ENCODE measurements around the gene PRF1.
"Not testable (repeated sequence)": the region's sequence is repeated elsewhere in the genome, so short reads cannot be mapped to it uniquely, and the experiment has no call there.

The PRF1 gene

DNA sequence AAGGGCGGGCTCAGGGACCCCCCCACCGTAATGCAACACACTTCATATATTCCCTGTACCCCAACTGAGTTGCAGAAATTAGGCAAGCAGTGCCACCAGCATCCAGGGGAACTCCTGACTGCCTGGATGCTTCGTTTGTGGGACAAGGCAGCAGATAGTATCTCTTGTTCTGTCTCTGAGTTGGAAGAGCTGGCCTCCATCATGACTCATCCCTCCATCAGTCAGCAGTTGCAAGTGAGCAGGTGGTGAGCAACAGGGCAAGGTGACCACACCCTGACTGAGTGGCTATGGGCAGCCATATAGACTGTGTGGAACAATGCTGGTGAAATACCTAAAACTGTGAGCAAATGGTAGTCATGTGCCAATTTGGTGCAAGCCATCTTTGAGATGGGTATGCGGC is 47.0 kb upstream of the PRF1 start:
- H2AFZ ChIP-seq (ENCODE audit: insufficient read depth, low read length, poor library complexity), result no peak overlapping the region
- H3K79me1 ChIP-seq (ENCODE audit: low read length), result no peaks in the 10 kb centered on the region
- H3K4ac ChIP-seq (ENCODE audit: low read depth, low read length), result no peak overlapping the region
- H4K8ac ChIP-seq (ENCODE audit: low read depth, low read length), result no peak overlapping the region
- no peak overlapping the region for H2BK120ac ChIP-seq (ENCODE audit: insufficient read depth, low read length, poor library complexity)
- no peak overlapping the region for H3K23ac ChIP-seq (ENCODE audit: low read length)
- H3K27ac ChIP-seq (ENCODE audit: low read depth, low read length), result no peak overlapping the region
- no peak overlapping the region for H3K4me2 ChIP-seq (ENCODE audit: low read length)
- H3K4me1 ChIP-seq (ENCODE audit: control insufficient read depth in 1 of 2, insufficient read depth in 2 of 2, low read length in 2 of 2), result no peaks in the 10 kb centered on the region
- no peak overlapping the region for H3K9ac ChIP-seq (ENCODE audit: low read length)
- peak overlapping the region; percentile 6 for H3K4me3 ChIP-seq (ENCODE audit: low read depth, low read length)
- H4K12ac ChIP-seq (ENCODE audit: low read depth, low read length), result no peak overlapping the region
- H3K18ac ChIP-seq (ENCODE audit: low read length), result no peak overlapping the region
- peaks cover 0 to 2% of the 10 kb centered on the region in 2 experiments for H3K36me3 ChIP-seq (ENCODE audit: control insufficient read depth in 1 of 2, insufficient read depth in 2 of 2, low read length in 2 of 2)
- peak; percentile 62 to 69 for DNase-seq
- H3K14ac ChIP-seq (ENCODE audit: low read length), result no peak overlapping the region
- H3K27me3 ChIP-seq (ENCODE audit: insufficient read depth, low read length), result no peaks in the 10 kb centered on the region
- H2BK5ac ChIP-seq (ENCODE audit: low read depth, low read length, poor library complexity), result no peak overlapping the region
- H2AK5ac ChIP-seq (ENCODE audit: low read length), result no peak overlapping the region
- peaks cover 42% of the 10 kb centered on the region for H3K9me3 ChIP-seq (ENCODE audit: insufficient read depth, low read depth, low read length)
- no peaks in the 10 kb centered on the region for H3K79me2 ChIP-seq (ENCODE audit: control insufficient read depth, insufficient read depth, low read length, poor library complexity)
- WGBS (ENCODE audit: extremely low coverage, insufficient coverage, insufficient read length), result no CpG with 5 or more reads among the region's 4 CpGs
- H4K91ac ChIP-seq (ENCODE audit: low read depth, low read length), result no peak overlapping the region
- H2BK12ac ChIP-seq (ENCODE audit: low read length), result no peak overlapping the region

DNA sequence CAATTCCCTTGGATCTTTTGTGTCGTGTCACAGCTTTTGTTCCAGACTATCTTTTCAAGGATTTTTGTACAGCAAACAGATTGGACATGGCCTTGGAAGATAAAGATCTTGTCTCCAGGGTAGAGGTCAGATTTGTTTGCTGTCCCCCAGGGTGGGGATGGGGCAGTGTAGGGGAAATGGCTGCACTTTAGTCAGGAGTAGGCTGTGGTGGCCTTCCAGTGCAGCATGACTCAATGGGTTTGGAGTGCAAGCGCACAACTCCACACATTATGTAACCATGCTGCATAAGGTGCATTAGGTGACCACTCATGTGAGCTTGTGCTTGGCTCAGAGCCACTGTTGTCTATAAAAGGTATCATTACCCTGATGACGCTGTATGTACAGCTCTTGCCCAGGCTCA is 45.9 kb upstream of the PRF1 start:
- Histone ChIP-seq H2BK5ac (ENCODE audit: low read depth, low read length, poor library complexity) (no peak overlapping the region), H3K4me1 (ENCODE audit: control insufficient read depth in 1 of 2, insufficient read depth in 2 of 2, low read length in 2 of 2) (no peaks in the 10 kb centered on the region), H3K9ac (ENCODE audit: low read length) (no peak overlapping the region), H3K18ac (ENCODE audit: low read length) (no peak overlapping the region), H3K4me2 (ENCODE audit: low read length) (no peak overlapping the region), H4K12ac (ENCODE audit: low read depth, low read length) (no peak overlapping the region), H2AFZ (ENCODE audit: insufficient read depth, low read length, poor library complexity) (no peak overlapping the region), H3K36me3 (ENCODE audit: control insufficient read depth in 1 of 2, insufficient read depth in 2 of 2, low read length in 2 of 2) (peaks cover 0 to 2% of the 10 kb centered on the region in 2 experiments), H3K79me2 (ENCODE audit: control insufficient read depth, insufficient read depth, low read length, poor library complexity) (no peaks in the 10 kb centered on the region), H2AK5ac (ENCODE audit: low read length) (no peak overlapping the region), H3K14ac (ENCODE audit: low read length) (no peak overlapping the region), H3K23ac (ENCODE audit: low read length) (no peak overlapping the region), H3K27me3 (ENCODE audit: insufficient read depth, low read length) (no peaks in the 10 kb centered on the region), H3K4ac (ENCODE audit: low read depth, low read length) (no peak overlapping the region), H4K91ac (ENCODE audit: low read depth, low read length) (no peak overlapping the region), H2BK120ac (ENCODE audit: insufficient read depth, low read length, poor library complexity) (no peak overlapping the region), H4K8ac (ENCODE audit: low read depth, low read length) (no peak overlapping the region), H2BK12ac (ENCODE audit: low read length) (no peak overlapping the region), H3K27ac (ENCODE audit: low read depth, low read length) (no peak overlapping the region), H3K79me1 (ENCODE audit: low read length) (no peaks in the 10 kb centered on the region), H3K4me3 (ENCODE audit: low read depth, low read length) (no peak overlapping the region), H3K9me3 (ENCODE audit: insufficient read depth, low read depth, low read length) (peaks cover 40% of the 10 kb centered on the region)
- WGBS (ENCODE audit: extremely low coverage, insufficient coverage, insufficient read length), result no CpG with 5 or more reads among the region's 3 CpGs
- peak in 1 of 2 donors; percentile 24 for DNase-seq

DNA sequence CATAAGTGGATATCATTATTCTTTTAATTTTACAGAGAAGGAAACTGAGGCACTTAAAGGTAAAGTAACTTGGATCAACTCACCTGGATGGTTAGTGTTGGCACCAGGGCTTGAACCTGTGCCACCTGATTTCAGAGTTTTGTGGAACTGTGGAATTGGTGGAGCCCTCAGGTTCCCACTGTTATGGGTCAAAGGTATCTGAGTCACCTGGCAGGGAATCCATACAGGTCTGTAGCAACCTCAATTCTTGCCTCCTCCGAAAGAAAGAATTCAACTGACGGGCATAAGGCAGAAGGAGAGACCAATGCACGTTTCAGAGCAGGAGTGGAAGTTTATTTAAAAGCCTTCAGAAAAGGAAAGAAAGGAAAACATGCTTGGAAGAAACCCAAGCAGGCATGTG is 44.5 kb upstream of the PRF1 start:
- Histone ChIP-seq H3K27ac (ENCODE audit: low read depth, low read length) (no peak overlapping the region), H3K18ac (ENCODE audit: low read length) (no peak overlapping the region), H4K91ac (ENCODE audit: low read depth, low read length) (no peak overlapping the region), H2AFZ (ENCODE audit: insufficient read depth, low read length, poor library complexity) (no peak overlapping the region), H3K14ac (ENCODE audit: low read length) (no peak overlapping the region), H3K79me2 (ENCODE audit: control insufficient read depth, insufficient read depth, low read length, poor library complexity) (no peaks in the 10 kb centered on the region), H4K8ac (ENCODE audit: low read depth, low read length) (no peak overlapping the region), H3K79me1 (ENCODE audit: low read length) (no peaks in the 10 kb centered on the region), H3K4me1 (ENCODE audit: control insufficient read depth in 1 of 2, insufficient read depth in 2 of 2, low read length in 2 of 2) (no peaks in the 10 kb centered on the region), H2AK5ac (ENCODE audit: low read length) (no peak overlapping the region), H3K27me3 (ENCODE audit: insufficient read depth, low read length) (no peaks in the 10 kb centered on the region), H3K4me3 (ENCODE audit: low read depth, low read length) (no peak overlapping the region), H3K9me3 (ENCODE audit: insufficient read depth, low read depth, low read length) (peaks cover 35% of the 10 kb centered on the region), H3K36me3 (ENCODE audit: control insufficient read depth in 1 of 2, insufficient read depth in 2 of 2, low read length in 2 of 2) (peaks cover 0 to 2% of the 10 kb centered on the region in 2 experiments), H2BK120ac (ENCODE audit: insufficient read depth, low read length, poor library complexity) (no peak overlapping the region), H2BK12ac (ENCODE audit: low read length) (no peak overlapping the region), H3K4me2 (ENCODE audit: low read length) (no peak overlapping the region), H3K4ac (ENCODE audit: low read depth, low read length) (no peak overlapping the region), H3K23ac (ENCODE audit: low read length) (no peak overlapping the region), H4K12ac (ENCODE audit: low read depth, low read length) (no peak overlapping the region), H3K9ac (ENCODE audit: low read length) (no peak overlapping the region), H2BK5ac (ENCODE audit: low read depth, low read length, poor library complexity) (no peak overlapping the region)
- no CpG with 5 or more reads among the region's 3 CpGs for WGBS (ENCODE audit: extremely low coverage, insufficient coverage, insufficient read length)
- DNase-seq, result peak in 1 of 2 donors; percentile 44

DNA sequence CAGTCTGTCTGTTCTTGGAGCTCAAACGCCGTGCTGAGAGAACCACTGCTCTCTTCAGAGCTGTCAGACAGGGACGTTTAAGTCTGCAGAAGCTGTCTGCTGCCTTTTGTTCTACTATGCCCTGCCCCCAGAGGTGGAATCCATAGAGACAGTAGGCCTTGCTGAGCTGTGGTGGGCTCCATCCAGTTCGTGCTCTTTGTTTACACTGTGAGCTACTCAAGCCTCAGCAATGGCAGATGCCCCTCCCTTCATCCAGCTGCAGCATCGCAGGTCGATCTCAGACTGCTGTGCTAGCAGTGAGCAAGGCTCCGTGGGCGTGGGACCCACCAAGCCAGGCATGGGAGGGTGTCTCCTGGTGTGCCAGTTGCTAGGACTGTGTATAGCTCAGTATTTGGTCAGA is 42.4 kb upstream of the PRF1 start:
- not testable (repeated sequence) for H3K9ac ChIP-seq (ENCODE audit: low read length); H3K4me3 ChIP-seq (ENCODE audit: low read depth, low read length); H3K14ac ChIP-seq (ENCODE audit: low read length); H4K8ac ChIP-seq (ENCODE audit: low read depth, low read length); H2AK5ac ChIP-seq (ENCODE audit: low read length); H3K27ac ChIP-seq (ENCODE audit: low read depth, low read length); H3K79me1 ChIP-seq (ENCODE audit: low read length); DNase-seq; H3K18ac ChIP-seq (ENCODE audit: low read length); H2BK5ac ChIP-seq (ENCODE audit: low read depth, low read length, poor library complexity); H2AFZ ChIP-seq (ENCODE audit: insufficient read depth, low read length, poor library complexity); H3K27me3 ChIP-seq (ENCODE audit: insufficient read depth, low read length); H3K4me2 ChIP-seq (ENCODE audit: low read length); H4K91ac ChIP-seq (ENCODE audit: low read depth, low read length); H4K12ac ChIP-seq (ENCODE audit: low read depth, low read length); H2BK120ac ChIP-seq (ENCODE audit: insufficient read depth, low read length, poor library complexity); H3K4me1 ChIP-seq (ENCODE audit: control insufficient read depth in 1 of 2, insufficient read depth in 2 of 2, low read length in 2 of 2); H3K79me2 ChIP-seq (ENCODE audit: control insufficient read depth, insufficient read depth, low read length, poor library complexity); H3K23ac ChIP-seq (ENCODE audit: low read length); H3K36me3 ChIP-seq (ENCODE audit: control insufficient read depth in 1 of 2, insufficient read depth in 2 of 2, low read length in 2 of 2); H2BK12ac ChIP-seq (ENCODE audit: low read length); H3K4ac ChIP-seq (ENCODE audit: low read depth, low read length)
- peaks cover 22% of the 10 kb centered on the region for H3K9me3 ChIP-seq (ENCODE audit: insufficient read depth, low read depth, low read length)
- no CpG with 5 or more reads among the region's 8 CpGs for WGBS (ENCODE audit: extremely low coverage, insufficient coverage, insufficient read length)
